ENCODE measurements around the gene HVCN1. TPM values are rescaled to one million over a fixed set of nuclear protein-coding genes. Genes with fewer than 3 reads are reported as not detected.

Gene HVCN1
- total RNA-seq, 4 donors from 2014 or later, result 4.5 to 13.8 (median 9.6) TPM

GRCh38 chr12:110666892-110667291 lies 22.0 kb downstream of the HVCN1 start:
- DNase-seq (ENCODE audit: low spot score in 2 of 2), result no peak
- Histone ChIP-seq H3K27ac (no peak overlapping the region), H3K27me3 (no peaks in the 10 kb centered on the region), H3K36me3 (peaks cover 0 to 46% (median 0%) of the 10 kb centered on the region in 3 donors), H3K9me3 (peaks cover 0 to 28% (median 3%) of the 10 kb centered on the region in 4 donors), H3K4me1 (peaks cover 0 to 3% (median 0%) of the 10 kb centered on the region in 4 donors), H3K4me3 (no peak overlapping the region)
- 94 to 96% methylated on average over 6 of the region's 6 CpGs for WGBS, 2 donors
- no peak for TF ChIP-seq POLR2A (IDR thresholded peaks at IDR 0.05)
- TF ChIP-seq CTCF (IDR thresholded peaks at IDR 0.05), result no peak
- TF ChIP-seq EP300 (IDR thresholded peaks at IDR 0.05), result no peak

GRCh38 chr12:110661337-110661972 lies 27.5 kb downstream of the HVCN1 start:
- TF ChIP-seq EP300 (IDR thresholded peaks at IDR 0.05) (peak in 1 of 2 donors; percentile 45), POLR2A (IDR thresholded peaks at IDR 0.05) (no peak)
- peaks cover 0 to 39% (median 0%) of the 10 kb centered on the region in 3 donors for H3K36me3 ChIP-seq
- no peaks in the 10 kb centered on the region for H3K27me3 ChIP-seq
- no peak overlapping the region for H3K4me3 ChIP-seq
- peaks cover 0 to 22% (median 3%) of the 10 kb centered on the region in 4 donors for H3K9me3 ChIP-seq
- WGBS, 2 donors, result 77 to 83% methylated on average over 23 of the region's 23 CpGs
- H3K27ac ChIP-seq, result peak overlapping the region in 1 of 4 donors; percentile 40
- H3K4me1 ChIP-seq, result peaks cover 0 to 15% (median 3%) of the 10 kb centered on the region in 4 donors
- DNase-seq (ENCODE audit: low spot score in 2 of 2), result peak in 1 of 2 donors; percentile 44

- Histone ChIP-seq H3K9me3 (no peaks in the 10 kb centered on the region), H3K4me1 (peaks cover 0 to 15% (median 3%) of the 10 kb centered on the region in 4 donors), H3K27ac (no peak overlapping the region), H3K36me3 (peaks cover 0 to 43% (median 0%) of the 10 kb centered on the region in 3 donors), H3K27me3 (no peaks in the 10 kb centered on the region), H3K4me3 (no peak overlapping the region)
- DNase-seq (ENCODE audit: low spot score in 2 of 2), result no peak
- TF ChIP-seq EP300 (IDR thresholded peaks at IDR 0.05) (no peak), CTCF (IDR thresholded peaks at IDR 0.05) (no peak), POLR2A (IDR thresholded peaks at IDR 0.05) (no peak)
- 71 to 84% methylated on average over 3 of the region's 3 CpGs for WGBS, 2 donors
These were observed 30.0 kb downstream of the HVCN1 start for GRCh38 chr12:110658878-110659277.

- H3K27ac ChIP-seq, result no peak overlapping the region
- H3K36me3 ChIP-seq, result peaks cover 0 to 43% (median 0%) of the 10 kb centered on the region in 3 donors
- peaks cover 0 to 15% (median 3%) of the 10 kb centered on the region in 4 donors for H3K4me1 ChIP-seq
- no peaks in the 10 kb centered on the region for H3K9me3 ChIP-seq
- TF ChIP-seq EP300 (IDR thresholded peaks at IDR 0.05) (no peak), POLR2A (IDR thresholded peaks at IDR 0.05) (no peak), CTCF (IDR thresholded peaks at IDR 0.05) (no peak)
- no peaks in the 10 kb centered on the region for H3K27me3 ChIP-seq
- H3K4me3 ChIP-seq, result no peak overlapping the region
- no peak for DNase-seq (ENCODE audit: low spot score in 2 of 2)
- WGBS, 2 donors, result 73 to 78% methylated on average over 9 of the region's 9 CpGs
These were observed 30.7 kb downstream of the HVCN1 start for GRCh38 chr12:110658242-110658641.

GRCh38 chr12:110657747-110658146 lies 31.2 kb downstream of the HVCN1 start:
- TF ChIP-seq POLR2A (IDR thresholded peaks at IDR 0.05) (no peak), EP300 (IDR thresholded peaks at IDR 0.05) (no peak), CTCF (IDR thresholded peaks at IDR 0.05) (no peak)
- no peaks in the 10 kb centered on the region for H3K27me3 ChIP-seq
- DNase-seq (ENCODE audit: low spot score in 2 of 2), result no peak
- H3K9me3 ChIP-seq, result no peaks in the 10 kb centered on the region
- H3K36me3 ChIP-seq, result peaks cover 0 to 48% (median 0%) of the 10 kb centered on the region in 3 donors
- peaks cover 0 to 15% (median 3%) of the 10 kb centered on the region in 4 donors for H3K4me1 ChIP-seq
- 67 to 76% methylated on average over 9 of the region's 9 CpGs for WGBS, 2 donors
- H3K27ac ChIP-seq, result no peak overlapping the region
- H3K4me3 ChIP-seq, result no peak overlapping the region
